ENCODE measurements around the gene UPK1B. TPM values are rescaled to one million over a fixed set of nuclear protein-coding genes. Genes with fewer than 3 reads are reported as not detected.
A peak's percentile ranks its signal among the peaks of the same experiment; 100 is the strongest.

The UPK1B gene
- total RNA-seq, 1 donor from 2014 or later: 0.14 TPM

GRCh38 chr3:119170821-119171220, 2.6 kb upstream of the UPK1B start:
- Mint-ChIP-seq H3K4me3 (ENCODE audit: unreplicated experiment) (no peak overlapping the region), H3K36me3 (ENCODE audit: low read depth, unreplicated experiment) (no peaks in the 10 kb centered on the region), H3K4me1 (ENCODE audit: low read depth, unreplicated experiment) (no peaks in the 10 kb centered on the region), H3K27me3 (ENCODE audit: low read depth, unreplicated experiment) (peaks cover 4% of the 10 kb centered on the region), H3K9me3 (ENCODE audit: unreplicated experiment) (peaks cover 7% of the 10 kb centered on the region), H3K27ac (ENCODE audit: unreplicated experiment) (no peak overlapping the region)
- H3K9ac ChIP-seq (ENCODE audit: low read length): no peak overlapping the region
- no peaks in the 10 kb centered on the region for H3K4me1 ChIP-seq (ENCODE audit: insufficient read depth, low read length)
- H2AFZ ChIP-seq (ENCODE audit: low read depth, low read length): no peak overlapping the region
- no peak overlapping the region for H3K27ac ChIP-seq (ENCODE audit: low read depth, low read length)
- FAIRE-seq (no peak), DNase-seq (ENCODE audit: low read depth) (no peak)
- no peak overlapping the region for H3K4me3 ChIP-seq (ENCODE audit: insufficient read depth, low read depth, low read length)
- H3K79me2 ChIP-seq (ENCODE audit: insufficient read depth, low read length): no peaks in the 10 kb centered on the region
- H3K4me2 ChIP-seq (ENCODE audit: low read length): no peak overlapping the region
- H3K9me3 ChIP-seq (ENCODE audit: insufficient read depth, low read depth, low read length): no peaks in the 10 kb centered on the region
- H3K27me3 ChIP-seq (ENCODE audit: insufficient read depth, low read length): peaks cover 2% of the 10 kb centered on the region
- TF ChIP-seq CTCF (IDR thresholded peaks at IDR 0.05; ENCODE audit: insufficient read depth, low read depth, low read length) (no peak), EZH2 (IDR thresholded peaks at IDR 0.05; ENCODE audit: insufficient read depth, low read length) (no peak)
- no peaks in the 10 kb centered on the region for H4K20me1 ChIP-seq (ENCODE audit: insufficient read depth, low read length)
- H3K36me3 ChIP-seq (ENCODE audit: insufficient read depth, low read length): no peaks in the 10 kb centered on the region

GRCh38 chr3:119175872-119176756, 2.7 kb downstream of the UPK1B start:
- no peaks in the 10 kb centered on the region for H3K9me3 ChIP-seq (ENCODE audit: insufficient read depth, low read depth, low read length)
- TF ChIP-seq CTCF (IDR thresholded peaks at IDR 0.05; ENCODE audit: insufficient read depth, low read depth, low read length) (no peak), EZH2 (IDR thresholded peaks at IDR 0.05; ENCODE audit: insufficient read depth, low read length) (no peak)
- H3K4me2 ChIP-seq (ENCODE audit: low read length): peak overlapping the region; percentile 38
- peaks cover 2% of the 10 kb centered on the region for H3K27me3 ChIP-seq (ENCODE audit: insufficient read depth, low read length)
- H3K9ac ChIP-seq (ENCODE audit: low read length): peak overlapping the region; percentile 28
- no peaks in the 10 kb centered on the region for H4K20me1 ChIP-seq (ENCODE audit: insufficient read depth, low read length)
- DNase-seq (ENCODE audit: low read depth): peak; percentile 69
- peaks cover 4% of the 10 kb centered on the region for H3K4me1 ChIP-seq (ENCODE audit: insufficient read depth, low read length)
- peak overlapping the region; percentile 45 for H3K27ac ChIP-seq (ENCODE audit: low read depth, low read length)
- H3K36me3 ChIP-seq (ENCODE audit: insufficient read depth, low read length): no peaks in the 10 kb centered on the region
- FAIRE-seq: no peak
- Mint-ChIP-seq H3K9me3 (ENCODE audit: unreplicated experiment) (peaks cover 2% of the 10 kb centered on the region), H3K4me3 (ENCODE audit: unreplicated experiment) (no peak overlapping the region), H3K27ac (ENCODE audit: unreplicated experiment) (no peak overlapping the region), H3K36me3 (ENCODE audit: low read depth, unreplicated experiment) (no peaks in the 10 kb centered on the region), H3K27me3 (ENCODE audit: low read depth, unreplicated experiment) (peaks cover 4% of the 10 kb centered on the region), H3K4me1 (ENCODE audit: low read depth, unreplicated experiment) (peaks cover 5% of the 10 kb centered on the region)
- H2AFZ ChIP-seq (ENCODE audit: low read depth, low read length): no peak overlapping the region
- no peak overlapping the region for H3K4me3 ChIP-seq (ENCODE audit: insufficient read depth, low read depth, low read length)
- no peaks in the 10 kb centered on the region for H3K79me2 ChIP-seq (ENCODE audit: insufficient read depth, low read length)

- H3K9me3 Mint-ChIP-seq (ENCODE audit: unreplicated experiment): peaks cover 2% of the 10 kb centered on the region
- H3K27me3 Mint-ChIP-seq (ENCODE audit: low read depth, unreplicated experiment): peaks cover 4% of the 10 kb centered on the region
- H3K27ac Mint-ChIP-seq (ENCODE audit: unreplicated experiment): no peak overlapping the region
- DNase-seq (ENCODE audit: low read depth): no peak
- peaks cover 5% of the 10 kb centered on the region for H3K4me1 Mint-ChIP-seq (ENCODE audit: low read depth, unreplicated experiment)
- H4K20me1 ChIP-seq (ENCODE audit: insufficient read depth, low read length): no peaks in the 10 kb centered on the region
- TF ChIP-seq CTCF (IDR thresholded peaks at IDR 0.05; ENCODE audit: insufficient read depth, low read depth, low read length): no peak
- no peak for TF ChIP-seq EZH2 (IDR thresholded peaks at IDR 0.05; ENCODE audit: insufficient read depth, low read length)
- no peak for FAIRE-seq
- H3K4me2 ChIP-seq (ENCODE audit: low read length): peak overlapping the region; percentile 38
- H3K9ac ChIP-seq (ENCODE audit: low read length): peak overlapping the region; percentile 28
- no peaks in the 10 kb centered on the region for H3K36me3 Mint-ChIP-seq (ENCODE audit: low read depth, unreplicated experiment)
- no peaks in the 10 kb centered on the region for H3K79me2 ChIP-seq (ENCODE audit: insufficient read depth, low read length)
- no peak overlapping the region for H3K4me3 ChIP-seq (ENCODE audit: insufficient read depth, low read depth, low read length)
- H3K36me3 ChIP-seq (ENCODE audit: insufficient read depth, low read length): no peaks in the 10 kb centered on the region
- peaks cover 4% of the 10 kb centered on the region for H3K4me1 ChIP-seq (ENCODE audit: insufficient read depth, low read length)
- H3K9me3 ChIP-seq (ENCODE audit: insufficient read depth, low read depth, low read length): no peaks in the 10 kb centered on the region
- H3K27me3 ChIP-seq (ENCODE audit: insufficient read depth, low read length): peaks cover 2% of the 10 kb centered on the region
- H3K27ac ChIP-seq (ENCODE audit: low read depth, low read length): no peak overlapping the region
- H3K4me3 Mint-ChIP-seq (ENCODE audit: unreplicated experiment): no peak overlapping the region
- H2AFZ ChIP-seq (ENCODE audit: low read depth, low read length): no peak overlapping the region
These were observed 3.4 kb downstream of the UPK1B start for GRCh38 chr3:119176778-119177177.

All from astrocyte (in vitro differentiated cells and primary cell).